ENCODE measurements around the gene GSTT2B.
"Not testable (repeated sequence)": the region's sequence is repeated elsewhere in the genome, so short reads cannot be mapped to it uniquely, and the experiment has no call there.

The GSTT2B gene

GRCh38 chr22:23961084-23961771 is at the start of gene GSTT2B:
Gene GSTT2B (minus strand): TSS chr22:23961195. CDS start chr22:23961131, 64 bp downstream.
- not testable (repeated sequence) for DNase-seq (ENCODE audit: low read depth in 2 of 2); H3K4me3 ChIP-seq (replicated peaks in 1 of 2; ENCODE audit: low read depth in 2 of 2, low read length in 2 of 2)

- no peak overlapping the region for H3K4me3 ChIP-seq (replicated peaks in 1 of 2; ENCODE audit: low read depth in 2 of 2, low read length in 2 of 2)
- no peak for DNase-seq (ENCODE audit: low read depth in 2 of 2)
- TF ChIP-seq CTCF (IDR thresholded peaks at IDR 0.05; ENCODE audit: low read depth, low read length): no peak
These were observed 49.0 kb upstream of the GSTT2B start for GRCh38 chr22:24010018-24010391.

- DNase-seq (ENCODE audit: low read depth in 2 of 2): no peak
- no peak for TF ChIP-seq CTCF (IDR thresholded peaks at IDR 0.05; ENCODE audit: low read depth, low read length)
- H3K4me3 ChIP-seq (replicated peaks in 1 of 2; ENCODE audit: low read depth in 2 of 2, low read length in 2 of 2): no peak overlapping the region
These were observed 48.4 kb upstream of the GSTT2B start for GRCh38 chr22:24009227-24010017.

- TF ChIP-seq CTCF (IDR thresholded peaks at IDR 0.05; ENCODE audit: low read depth, low read length): no peak
- DNase-seq (ENCODE audit: low read depth in 2 of 2): no peak
- H3K4me3 ChIP-seq (replicated peaks in 1 of 2; ENCODE audit: low read depth in 2 of 2, low read length in 2 of 2): no peak overlapping the region
These were observed 47.6 kb upstream of the GSTT2B start for GRCh38 chr22:24008381-24009226.

- TF ChIP-seq CTCF (IDR thresholded peaks at IDR 0.05; ENCODE audit: low read depth, low read length): no peak
These were observed 47.0 kb upstream of the GSTT2B start for GRCh38 chr22:24008022-24008283.

GRCh38 chr22:24007253-24008021 is 46.4 kb upstream of the GSTT2B start:
- no peak for TF ChIP-seq CTCF (IDR thresholded peaks at IDR 0.05; ENCODE audit: low read depth, low read length)
- no peak overlapping the region for H3K4me3 ChIP-seq (replicated peaks in 1 of 2; ENCODE audit: low read depth in 2 of 2, low read length in 2 of 2)
- no peak for DNase-seq (ENCODE audit: low read depth in 2 of 2)

More at GRCh38 chr22:24008022-24008283, 47.0 kb upstream of the GSTT2B start:
- no peak overlapping the region for H3K4me3 ChIP-seq (replicated peaks in 1 of 2; ENCODE audit: low read depth in 2 of 2, low read length in 2 of 2)
- DNase-seq (ENCODE audit: low read depth in 2 of 2): no peak

All from cardiac fibroblast (primary cell).